Psoas muscle (tissue), 7 donors: ENCODE measurements around the gene UBAP1. TPM values are rescaled to one million over a fixed set of nuclear protein-coding genes. Genes with fewer than 3 reads are reported as not detected.

Experiments used
- polyA plus RNA-seq, 3 donors: library from polyadenylated mRNA; stranded (reverse); fragments of 200-250 nt; gene quantifications; one replicate each; pipeline ENCODE4 v1.2.3, GENCODE V29; 2013
- total RNA-seq, 4 donors: library from RNA; stranded (reverse); fragmentation: NEBNext Ultra II Directional in 2 of 4; extraction: Animal tissue kit (Norgen Biotek cat#: 25700) in 2 of 4; gene quantifications; one replicate each; pipeline versions ENCODE4 v1.2.1 to v1.2.4, GENCODE V29; 2021 to 2023
- donor health status: healthy with polysubstance abuse.
- donor health status: DM: no; HTN: no; CAD: no; lungs with moderate emphysema.
- donor health status: Bipolar disorder and iron deficiency.
- donor health status: healthy.
- donor health status: DM: no; HTN: no; CAD: no.
- donor health status: DM: no; HTN: no; CAD: no.
- donor health status: DM: yes; HTN: yes; CAD: no.

UBAP1 gene
- total and polyA plus RNA-seq, 7 donors, result 55.8 to 203 (median 89.6) TPM

Other genes with a start within 250 kb of the UBAP1 start
- 10 to 100 TPM; 31.5 to 46.3 (median 44.2) TPM for gene UBAP2, start 130.2 kb upstream of the UBAP1 start, total RNA-seq
- gene UBAP2, start 130.2 kb upstream of the UBAP1 start, polyA plus RNA-seq, result 10 to 100 TPM; 14.4 to 18.7 (median 18.1) TPM
- 10 to 100 TPM; 18.0 to 27.1 (median 23.3) TPM for gene DCAF12, start 52.3 kb upstream of the UBAP1 start, total RNA-seq
- 10 to 100 TPM; 15.8 to 38.0 (median 18.1) TPM for gene DCAF12, start 52.3 kb upstream of the UBAP1 start, polyA plus RNA-seq
- 1 to 10 TPM in 1 of 4 donors, under 1 TPM in 3; 0.37 to 1.6 (median 0.52) TPM for gene KIF24, start 150.2 kb downstream of the UBAP1 start, total RNA-seq
- under 1 TPM; 0.10 to 0.57 (median 0.18) TPM for gene KIF24, start 150.2 kb downstream of the UBAP1 start, polyA plus RNA-seq
- 10 to 100 TPM; 14.7 to 19.7 (median 16.4) TPM for gene NUDT2, start 150.5 kb downstream of the UBAP1 start, total RNA-seq
- 10 to 100 TPM; 19.6 to 31.0 (median 28.3) TPM for gene NUDT2, start 150.5 kb downstream of the UBAP1 start, polyA plus RNA-seq
- gene MYORG, start 197.9 kb downstream of the UBAP1 start, total RNA-seq, result 10 to 100 TPM; 16.3 to 34.1 (median 25.1) TPM
- 10 to 100 TPM in 2 of 3 donors, 1 to 10 TPM in 1; 6.3 to 50.7 (median 38.6) TPM for gene MYORG, start 197.9 kb downstream of the UBAP1 start, polyA plus RNA-seq